VCaP (cell line): Measurements from ENCODE around the gene SLC25A21.
A peak's percentile ranks its signal among the peaks of the same experiment; 100 is the strongest.

ENCODE experiments used
- H3K27ac ChIP-seq: fragments of 450-650 bp; 2 replicates; pipeline ENCODE4 v1.5.1; 2017
- CTCF ChIP-seq: fragments of 450-650 bp; conservative IDR thresholded peaks from 2 replicates; pipeline ENCODE4 v1.5.1; 2017; ENCODE audit warnings: mild to moderate bottlenecking, moderate library complexity

Gene SLC25A21

GRCh38 chr14:36647417-36647823, 525.0 kb downstream of the SLC25A21 start:
- H3K27ac ChIP-seq: peak overlapping the region; percentile 48; the same call in 1 of the 2 replicates
- no peak for TF ChIP-seq CTCF

- no peak overlapping the region for H3K27ac ChIP-seq
- no peak for TF ChIP-seq CTCF
Measured at GRCh38 chr14:36646664-36647416, 525.6 kb downstream of the SLC25A21 start.

GRCh38 chr14:36633580-36633979, 538.8 kb downstream of the SLC25A21 start:
- no peak for TF ChIP-seq CTCF

More at GRCh38 chr14:36633580-36633979, 538.8 kb downstream of the SLC25A21 start:
- H3K27ac ChIP-seq: peak overlapping the region; percentile 25
